Kidney epithelial cell (primary cell): Measurements from ENCODE around the gene MKS1. TPM values are rescaled to one million over a fixed set of nuclear protein-coding genes. Genes with fewer than 3 reads are reported as not detected.
A peak's percentile ranks its signal among the peaks of the same experiment; 100 is the strongest.

Experiments used
- DNase-seq: peaks from one replicate; pipeline ENCODE4 v3.0.0-alpha.2; 2010; ENCODE audit warnings: low read depth
- H3K27me3 ChIP-seq: 2 replicates; pipeline ENCODE4 v1.6.0; 2011; ENCODE audit warnings: low read length; ENCODE audit not compliant: control insufficient read depth, insufficient read depth
- H3K36me3 ChIP-seq: 2 replicates; pipeline ENCODE4 v1.5.1; 2011; ENCODE audit warnings: low read length; ENCODE audit not compliant: control insufficient read depth, insufficient read depth
- H3K4me3 ChIP-seq: 2 replicates; pipeline ENCODE4 v1.5.1; 2011; ENCODE audit warnings: low read depth, mild to moderate bottlenecking, control low read depth, low read length
- total RNA-seq: library from RNA; depleted of rRNA; stranded (reverse); fragments of >200 nt; gene quantifications from 2 replicates; pipeline ENCODE4 v1.2.3, GENCODE V29; 2015
- TF ChIP-seq, protein P1 (sequence below): IDR thresholded peaks from 2 replicates; pipeline ENCODE4 v1.5.1; 2011; ENCODE audit warnings: mild to moderate bottlenecking, moderate library complexity, low read length, control low read depth, inconsistent platforms; ENCODE audit not compliant: insufficient read depth, poor library complexity, severe bottlenecking

Gene MKS1
- total RNA-seq, 1 donor from 2014 or later: 17.5 TPM

DNA sequence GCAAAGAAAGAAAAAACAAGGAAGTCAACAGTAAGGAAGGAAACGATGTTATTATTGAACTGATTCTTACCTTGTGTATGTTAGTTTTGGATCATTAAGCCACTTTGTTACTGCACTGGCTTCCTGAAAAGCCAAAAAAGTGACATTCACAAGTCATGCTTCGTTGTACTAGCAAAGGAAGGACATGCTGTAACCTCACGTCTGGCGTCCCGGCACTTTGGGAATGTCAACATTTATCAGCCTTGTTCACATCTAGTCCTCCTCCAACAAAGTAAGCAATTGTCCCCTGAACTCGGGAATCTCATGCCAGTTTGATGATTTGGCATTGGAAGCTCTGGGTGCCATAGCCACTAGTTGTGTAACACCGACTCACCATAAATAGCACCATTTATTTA, 731 bp upstream of the MKS1 start:
- Histone ChIP-seq H3K36me3 (no peaks in the 10 kb centered on the region), H3K27me3 (no peaks in the 10 kb centered on the region), H3K4me3 (no peak overlapping the region)
- TF ChIP-seq, protein P1, sequence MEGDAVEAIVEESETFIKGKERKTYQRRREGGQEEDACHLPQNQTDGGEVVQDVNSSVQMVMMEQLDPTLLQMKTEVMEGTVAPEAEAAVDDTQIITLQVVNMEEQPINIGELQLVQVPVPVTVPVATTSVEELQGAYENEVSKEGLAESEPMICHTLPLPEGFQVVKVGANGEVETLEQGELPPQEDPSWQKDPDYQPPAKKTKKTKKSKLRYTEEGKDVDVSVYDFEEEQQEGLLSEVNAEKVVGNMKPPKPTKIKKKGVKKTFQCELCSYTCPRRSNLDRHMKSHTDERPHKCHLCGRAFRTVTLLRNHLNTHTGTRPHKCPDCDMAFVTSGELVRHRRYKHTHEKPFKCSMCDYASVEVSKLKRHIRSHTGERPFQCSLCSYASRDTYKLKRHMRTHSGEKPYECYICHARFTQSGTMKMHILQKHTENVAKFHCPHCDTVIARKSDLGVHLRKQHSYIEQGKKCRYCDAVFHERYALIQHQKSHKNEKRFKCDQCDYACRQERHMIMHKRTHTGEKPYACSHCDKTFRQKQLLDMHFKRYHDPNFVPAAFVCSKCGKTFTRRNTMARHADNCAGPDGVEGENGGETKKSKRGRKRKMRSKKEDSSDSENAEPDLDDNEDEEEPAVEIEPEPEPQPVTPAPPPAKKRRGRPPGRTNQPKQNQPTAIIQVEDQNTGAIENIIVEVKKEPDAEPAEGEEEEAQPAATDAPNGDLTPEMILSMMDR: no peak
- DNase-seq: no peak

DNA sequence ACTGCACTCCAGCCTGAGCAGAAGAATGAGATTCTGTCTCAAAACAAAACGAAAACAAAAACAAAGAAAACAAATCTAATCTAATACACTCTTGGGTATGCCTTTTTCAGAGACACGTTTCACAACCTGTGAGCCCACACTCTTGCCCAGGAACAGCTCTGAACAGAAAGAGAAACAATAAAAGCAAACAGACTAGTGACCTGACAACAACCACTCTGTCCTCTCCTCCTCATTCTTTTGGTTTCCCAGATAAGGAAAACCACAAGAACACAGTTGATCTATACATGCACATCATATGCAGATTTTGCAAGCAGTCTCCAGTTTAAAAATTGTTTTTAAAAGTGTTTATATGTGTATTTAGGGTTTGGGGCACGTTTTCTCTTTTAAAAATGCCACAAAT, 1.3 kb downstream of the MKS1 start:
- H3K36me3 ChIP-seq: no peaks in the 10 kb centered on the region
- H3K4me3 ChIP-seq: no peak overlapping the region
- TF ChIP-seq, protein P1: no peak
- H3K27me3 ChIP-seq: no peaks in the 10 kb centered on the region
- DNase-seq: no peak

DNA sequence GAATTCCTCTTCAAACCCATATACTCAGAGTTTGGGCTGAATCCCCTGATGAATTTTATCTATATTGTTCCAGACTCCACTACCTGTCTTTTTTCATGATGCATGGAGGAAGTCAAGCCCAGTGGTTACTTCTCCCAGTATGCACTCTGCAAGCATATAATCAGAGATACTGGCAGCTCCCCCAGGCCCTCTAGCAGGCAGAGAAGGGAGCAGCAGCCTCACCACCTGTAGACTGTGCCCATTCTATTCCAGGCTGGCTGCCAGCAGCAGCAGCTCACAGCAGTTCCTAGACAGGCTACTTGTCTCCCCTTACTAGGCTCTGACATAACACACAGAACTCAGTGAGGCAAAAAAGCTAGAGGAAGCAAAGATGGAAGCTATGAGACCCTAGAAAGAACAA, 3.4 kb downstream of the MKS1 start:
- no peaks in the 10 kb centered on the region for H3K27me3 ChIP-seq
- H3K4me3 ChIP-seq: no peak overlapping the region
- TF ChIP-seq, protein P1: no peak
- DNase-seq: no peak
- H3K36me3 ChIP-seq: peaks cover 1% of the 10 kb centered on the region

DNA sequence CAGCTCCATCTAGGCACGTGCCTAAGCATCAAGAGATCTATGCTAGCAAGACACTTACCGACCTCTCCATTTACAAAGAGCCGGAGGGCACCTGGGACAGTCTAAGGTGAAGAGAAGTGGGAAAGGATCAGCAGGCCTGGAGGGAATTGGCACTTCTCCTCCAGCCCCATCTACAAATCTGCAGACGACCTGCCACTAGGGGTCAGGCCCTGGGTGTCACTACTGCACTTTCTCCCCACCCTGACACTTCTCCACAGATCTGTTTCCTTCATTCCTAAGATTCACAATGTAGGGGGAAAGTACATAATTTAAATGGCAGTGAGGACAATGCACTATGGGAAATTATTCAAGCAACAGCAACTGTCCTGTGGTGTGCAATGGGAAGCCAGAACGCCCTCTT, 8.1 kb downstream of the MKS1 start:
- DNase-seq: no peak
- H3K36me3 ChIP-seq: peaks cover 1% of the 10 kb centered on the region
- H3K4me3 ChIP-seq: no peak overlapping the region
- TF ChIP-seq, protein P1: peak; percentile 18
- no peaks in the 10 kb centered on the region for H3K27me3 ChIP-seq

DNA sequence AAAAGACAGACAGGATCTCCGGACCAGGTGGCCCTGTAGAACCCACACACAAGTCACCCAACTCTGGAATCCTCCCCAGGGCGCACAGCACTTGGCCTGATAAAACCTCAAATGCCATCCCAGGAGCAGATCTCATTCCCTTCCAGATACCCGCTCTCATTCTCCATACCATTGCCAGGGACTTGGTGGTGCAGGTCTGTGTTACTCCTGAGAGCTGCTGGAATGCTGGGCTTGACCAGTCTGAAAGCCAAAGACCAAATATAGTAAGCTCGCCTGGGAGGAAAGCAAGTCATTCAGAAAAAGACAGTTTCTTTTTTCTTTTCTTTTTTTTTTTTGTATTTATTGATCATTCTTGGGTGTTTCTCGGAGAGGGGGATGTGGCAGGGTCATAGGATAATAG, 10.7 kb downstream of the MKS1 start:
- no peak for DNase-seq
- Histone ChIP-seq H3K27me3 (no peaks in the 10 kb centered on the region), H3K4me3 (no peak overlapping the region), H3K36me3 (peaks cover 1% of the 10 kb centered on the region)
- TF ChIP-seq, protein P1: no peak

DNA sequence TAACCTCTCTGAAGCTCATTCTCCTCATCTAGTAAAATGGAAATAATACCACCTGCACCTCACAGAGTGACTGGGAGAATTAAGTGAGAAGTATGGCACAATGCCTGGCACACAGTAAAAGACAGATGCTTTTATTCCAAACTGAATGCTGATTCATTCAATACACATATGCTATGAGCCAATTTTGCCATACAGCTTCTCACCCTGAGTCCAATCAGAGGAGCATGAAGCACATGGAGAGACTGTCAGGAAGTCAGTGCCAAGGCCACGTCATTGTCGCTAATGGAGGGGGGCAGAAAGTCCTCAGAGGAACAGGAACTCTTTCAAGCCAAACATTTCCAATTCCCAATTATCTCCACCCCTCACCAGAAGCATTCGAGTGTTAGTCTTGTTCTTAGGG, 11.6 kb downstream of the MKS1 start:
- Histone ChIP-seq H3K27me3 (no peaks in the 10 kb centered on the region), H3K4me3 (no peak overlapping the region), H3K36me3 (peaks cover 1% of the 10 kb centered on the region)
- TF ChIP-seq, protein P1: no peak
- no peak for DNase-seq
